Osteoblast (primary cell): ENCODE measurements around the gene UST. TPM values are rescaled to one million over a fixed set of nuclear protein-coding genes. Genes with fewer than 3 reads are reported as not detected.
A peak's percentile ranks its signal among the peaks of the same experiment; 100 is the strongest.

Experiments
- DNase-seq: peaks from one replicate; pipeline ENCODE4 v3.0.0; 2011; ENCODE audit warnings: low spot score, mixed read lengths; ENCODE audit not compliant: insufficient read length; ENCODE audit errors: missing footprints
- H2AFZ ChIP-seq: 2 replicates; pipeline ENCODE4 v1.6.0; 2011; ENCODE audit warnings: mild to moderate bottlenecking, low read length
- H3K27ac ChIP-seq: 2 replicates; pipeline ENCODE4 v1.5.1; 2011; ENCODE audit warnings: mild to moderate bottlenecking, low read depth, low read length, moderate library complexity
- H3K27me3 ChIP-seq: 2 replicates; pipeline ENCODE4 v1.6.0; 2012; ENCODE audit warnings: mild to moderate bottlenecking, control low read depth, inconsistent platforms, low read length, moderate library complexity; ENCODE audit not compliant: insufficient read depth
- H3K36me3 ChIP-seq: 2 replicates; pipeline ENCODE4 v1.5.1; 2011; ENCODE audit warnings: mild to moderate bottlenecking, low read length, control low read depth, moderate library complexity; ENCODE audit not compliant: insufficient read depth
- H3K4me1 ChIP-seq: 2 replicates; pipeline ENCODE4 v1.5.1; 2011; ENCODE audit warnings: mild to moderate bottlenecking, low read length, control low read depth, moderate library complexity; ENCODE audit not compliant: insufficient read depth
- H3K4me2 ChIP-seq: 2 replicates; pipeline ENCODE4 v1.6.0; 2011; ENCODE audit warnings: mild to moderate bottlenecking, low read length; ENCODE audit not compliant: insufficient read depth
- H3K4me3 ChIP-seq: fragments of 200-600 bp; sonication (generic); 3 replicates; pipeline ENCODE4 v1.5.1; 2012; ENCODE audit warnings: mild to moderate bottlenecking, low read length, inconsistent platforms; ENCODE audit not compliant: insufficient read depth
- H3K79me2 ChIP-seq: 2 replicates; pipeline ENCODE4 v1.6.0; 2012; ENCODE audit warnings: mild to moderate bottlenecking, low read length, control low read depth, inconsistent platforms; ENCODE audit not compliant: insufficient read depth
- H3K9me3 ChIP-seq: 2 replicates; pipeline ENCODE4 v1.5.1; 2011; ENCODE audit warnings: low read depth, low read length, control low read depth
- H4K20me1 ChIP-seq: 2 replicates; pipeline ENCODE4 v1.6.0; 2012; ENCODE audit warnings: mild to moderate bottlenecking, low read length, control low read depth; ENCODE audit not compliant: insufficient read depth
- total RNA-seq: library from RNA; depleted of rRNA; stranded (reverse); fragments of >200 nt; gene quantifications from 2 replicates; pipeline ENCODE4 v1.2.3, GENCODE V29; 2012
- TF ChIP-seq, protein P1 (sequence below): IDR thresholded peaks from 2 replicates; pipeline ENCODE4 v1.5.1; 2011; ENCODE audit warnings: mild to moderate bottlenecking, low read depth, low read length, moderate library complexity; ENCODE audit errors: extremely low read depth

UST gene
- total RNA-seq, 1 donor: 18.1 TPM

- Histone ChIP-seq H3K4me3 (no peak overlapping the region), H3K79me2 (no peaks in the 10 kb centered on the region), H3K9me3 (no peaks in the 10 kb centered on the region), H3K27me3 (no peaks in the 10 kb centered on the region), H3K36me3 (no peaks in the 10 kb centered on the region), H3K4me1 (peaks cover 33% of the 10 kb centered on the region), H3K27ac (peak overlapping the region; percentile 77), H2AFZ (no peak overlapping the region), H4K20me1 (no peaks in the 10 kb centered on the region), H3K4me2 (no peak overlapping the region)
- DNase-seq: peak; percentile 42
- TF ChIP-seq, protein P1, sequence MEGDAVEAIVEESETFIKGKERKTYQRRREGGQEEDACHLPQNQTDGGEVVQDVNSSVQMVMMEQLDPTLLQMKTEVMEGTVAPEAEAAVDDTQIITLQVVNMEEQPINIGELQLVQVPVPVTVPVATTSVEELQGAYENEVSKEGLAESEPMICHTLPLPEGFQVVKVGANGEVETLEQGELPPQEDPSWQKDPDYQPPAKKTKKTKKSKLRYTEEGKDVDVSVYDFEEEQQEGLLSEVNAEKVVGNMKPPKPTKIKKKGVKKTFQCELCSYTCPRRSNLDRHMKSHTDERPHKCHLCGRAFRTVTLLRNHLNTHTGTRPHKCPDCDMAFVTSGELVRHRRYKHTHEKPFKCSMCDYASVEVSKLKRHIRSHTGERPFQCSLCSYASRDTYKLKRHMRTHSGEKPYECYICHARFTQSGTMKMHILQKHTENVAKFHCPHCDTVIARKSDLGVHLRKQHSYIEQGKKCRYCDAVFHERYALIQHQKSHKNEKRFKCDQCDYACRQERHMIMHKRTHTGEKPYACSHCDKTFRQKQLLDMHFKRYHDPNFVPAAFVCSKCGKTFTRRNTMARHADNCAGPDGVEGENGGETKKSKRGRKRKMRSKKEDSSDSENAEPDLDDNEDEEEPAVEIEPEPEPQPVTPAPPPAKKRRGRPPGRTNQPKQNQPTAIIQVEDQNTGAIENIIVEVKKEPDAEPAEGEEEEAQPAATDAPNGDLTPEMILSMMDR: no peak
Observed at GRCh38 chr6:149013586-149014344, 266.9 kb downstream of the UST start.

DNA sequence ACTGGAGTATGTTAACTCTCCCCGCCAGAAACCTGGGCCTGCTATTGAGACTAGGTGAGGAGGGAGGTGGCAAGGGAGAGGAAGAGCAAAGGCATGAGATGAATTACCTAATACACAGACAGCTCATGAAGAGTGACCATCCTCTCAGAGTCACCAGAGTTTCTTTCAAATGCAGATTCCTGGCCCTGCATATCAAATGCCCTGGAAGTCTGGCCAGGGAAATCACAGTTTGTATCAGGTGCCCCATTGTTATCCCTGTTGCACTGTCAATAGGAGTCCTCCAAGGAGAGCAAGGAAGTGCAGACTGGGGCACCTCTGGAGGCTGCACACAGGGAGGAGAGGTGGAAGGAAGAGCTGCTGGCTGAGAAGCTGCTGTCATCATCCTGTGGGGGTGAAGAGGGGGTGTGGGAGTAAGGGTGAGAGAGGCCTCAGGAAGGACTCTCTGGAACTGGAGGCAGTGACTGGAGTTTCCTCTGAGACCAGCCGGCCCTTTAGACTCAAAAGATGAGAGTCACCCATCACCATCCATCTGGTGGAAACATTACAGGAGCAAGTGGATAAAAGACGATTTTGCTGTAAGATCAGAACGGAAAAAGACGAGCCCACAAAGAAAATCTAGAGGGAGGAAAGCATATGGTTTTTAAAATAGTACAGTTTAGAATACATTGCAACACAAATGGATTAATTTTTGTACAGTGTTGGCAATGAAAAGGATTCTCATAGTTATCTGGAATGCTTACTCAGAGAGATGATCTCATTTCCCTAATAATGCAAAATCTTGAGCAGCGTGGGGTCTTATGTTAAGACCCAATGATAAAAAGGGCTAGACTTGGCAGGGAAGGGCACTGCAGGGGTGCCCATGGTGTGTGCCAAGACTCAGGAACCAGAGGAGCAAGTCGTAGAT lies 268.1 kb downstream of the UST start:
- Histone ChIP-seq H3K4me3 (no peak overlapping the region), H3K27me3 (no peaks in the 10 kb centered on the region), H3K4me2 (peak overlapping the region; percentile 35), H3K4me1 (peaks cover 33% of the 10 kb centered on the region), H3K36me3 (no peaks in the 10 kb centered on the region), H3K27ac (peak overlapping the region; percentile 77), H3K9me3 (no peaks in the 10 kb centered on the region), H3K79me2 (no peaks in the 10 kb centered on the region), H4K20me1 (no peaks in the 10 kb centered on the region), H2AFZ (peak overlapping the region; percentile 60)
- peak; percentile 56 for DNase-seq
- TF ChIP-seq, protein P1: no peak

GRCh38 chr6:149015535-149016525 lies 269.0 kb downstream of the UST start:
- Histone ChIP-seq H3K4me2 (peak overlapping the region; percentile 35), H3K27ac (peak overlapping the region; percentile 77), H3K36me3 (no peaks in the 10 kb centered on the region), H3K4me1 (peaks cover 33% of the 10 kb centered on the region), H3K4me3 (no peak overlapping the region), H3K9me3 (no peaks in the 10 kb centered on the region), H3K79me2 (no peaks in the 10 kb centered on the region), H4K20me1 (no peaks in the 10 kb centered on the region), H2AFZ (no peak overlapping the region), H3K27me3 (no peaks in the 10 kb centered on the region)
- TF ChIP-seq, protein P1: no peak
- peak; percentile 27 for DNase-seq
